Heart right ventricle (tissue), 16 donors: ENCODE measurements around the gene SNX11. TPM values are rescaled to one million over a fixed set of nuclear protein-coding genes. Genes with fewer than 3 reads are reported as not detected.

Experiments
- ATAC-seq, 8 donors: fragments of 200-7000 bp; cut with Tn5 transposase; one replicate each; pipeline ENCODE4 v1.9.1; 2020; ENCODE audit warnings: mild to moderate bottlenecking in 8 of 8, moderate library complexity in 8 of 8, moderate number of reproducible peaks in 1 of 8
- DNase-seq, 2 donors: peaks; one replicate each; pipeline ENCODE4 v3.0.0-alpha.2; 2020
- H3K27ac ChIP-seq, 10 donors: fragments of 200-600 bp; sonication (generic) in 2 of 10; one replicate each; pipeline versions ENCODE4 v1.5.0 to v1.8.0; 2020 to 2022; ENCODE audit warnings: mild to moderate bottlenecking in 3 of 10
- H3K27me3 ChIP-seq, 7 donors: fragments of 200-600 bp; one replicate each; pipeline ENCODE4 v1.8.0; 2021 to 2022; ENCODE audit warnings: mild to moderate bottlenecking in 2 of 7
- H3K36me3 ChIP-seq, 9 donors: fragments of 200-600 bp; sonication (generic) in 1 of 9; one replicate each; pipeline versions ENCODE4 v1.5.0 to v1.8.0; 2020 to 2022; ENCODE audit warnings: mild to moderate bottlenecking in 2 of 9
- H3K4me1 ChIP-seq, 9 donors: fragments of 200-600 bp; sonication (generic) in 1 of 9; one replicate each; pipeline versions ENCODE4 v1.5.0 to v1.8.0; 2020 to 2022; ENCODE audit warnings: mild to moderate bottlenecking in 4 of 9
- H3K4me3 ChIP-seq, 10 donors: fragments of 200-600 bp; sonication (generic) in 2 of 10; one replicate each; pipeline versions ENCODE4 v1.5.0 to v1.8.0; 2020 to 2022; ENCODE audit warnings: mild to moderate bottlenecking in 7 of 10, moderate library complexity in 2 of 10
- H3K9me3 ChIP-seq, 11 donors: fragments of 200-600 bp in 10 of 11; sonication (generic) in 2 of 11; one replicate each; pipeline versions ENCODE4 v1.5.0 to v1.8.0; 2013 to 2022; ENCODE audit warnings: mild to moderate bottlenecking in 2 of 11, control low read depth in 1 of 11, moderate library complexity in 1 of 11
- WGBS, 2 donors: extraction: QIAGEN DNeasy Blood & Tissue Kit; methylation state at CpG; one replicate each; pipeline ENCODE4 v1.1.7; 2013; ENCODE audit warnings: inconsistent platforms in 1 of 2; 5-methylcytosine and 5-hydroxymethylcytosine counted together
- intact Hi-C, 10 donors: fragments of 100-400 bp; cut with DNase I; formaldehyde crosslinking; loops; one replicate each; pipeline versions ENCODE4 v1.11.1 to v1.14.2; 2022
- polyA plus RNA-seq, 2 donors: library from polyadenylated mRNA; stranded (reverse); fragments of 200-250 nt; gene quantifications; one replicate each; pipeline ENCODE4 v1.2.3, GENCODE V29; 2013
- total RNA-seq, 10 donors: library from RNA; stranded (reverse); fragmentation: NEBNext Ultra II Directional in 3 of 10; extraction: Animal tissue kit (Norgen Biotek cat#: 25700) in 3 of 10; gene quantifications; one replicate each; pipeline versions ENCODE4 v1.2.1 to v1.2.4, GENCODE V29; 2021 to 2023
- TF ChIP-seq, protein P1 (sequence below), 9 donors: fragments of 200-600 bp; sonication (generic) in 2 of 9; IDR thresholded peaks; one replicate each; pipeline versions ENCODE4 v1.5.0 to v1.8.0; 2021 to 2022; ENCODE audit warnings: antibody characterized with exemption in 9 of 9, mild to moderate bottlenecking in 5 of 9, moderate library complexity in 1 of 9
- donor health status: Arrhythmogenic right ventricular cardiomyopathy.
- donor health status: ischemic (EF 13 %, LVEDD 7.1; RV severe dilation, severe dysfunction).
- donor health status: healthy with polysubstance abuse.
- donor health status: DM: no; HTN: yes; CAD: no.
- donor health status: DM: no; HTN: no; CAD: no.
- donor health status: ischemic (EF 25% LVEDD 6.9; RV normal size, moderate dysfunction).
- donor health status: ischemic (EF 25% LVEDD 5.7; RV mildly dilated, moderate dysfunction).
- donor health status: healthy.
- donor health status: DM: yes; HTN: yes; CAD: no.
- donor health status: Ischemic cardiomyopathy.
- donor health status: ischemic (EF 35%, LVEDD 5.7; RV mildly dilated, moderate dysfunction).
- donor health status: nonischemic (EF 11% LVEDD 7.7; RV severe dilation, severe dysfunction).
- donor health status: DM: yes; HTN: yes; CAD: no.
- donor health status: PGD.
- donor health status: ischemic (EF 29% LVEDD 5.4; RV normal size, mild dysfunction).
- donor health status: nonischemic (EF 23%, LVEDD 6.1; RV moderate dilation, normal function).

SNX11 gene
- total and polyA plus RNA-seq, 12 donors = 7.1 to 17.1 (median 12.3) TPM

DNA sequence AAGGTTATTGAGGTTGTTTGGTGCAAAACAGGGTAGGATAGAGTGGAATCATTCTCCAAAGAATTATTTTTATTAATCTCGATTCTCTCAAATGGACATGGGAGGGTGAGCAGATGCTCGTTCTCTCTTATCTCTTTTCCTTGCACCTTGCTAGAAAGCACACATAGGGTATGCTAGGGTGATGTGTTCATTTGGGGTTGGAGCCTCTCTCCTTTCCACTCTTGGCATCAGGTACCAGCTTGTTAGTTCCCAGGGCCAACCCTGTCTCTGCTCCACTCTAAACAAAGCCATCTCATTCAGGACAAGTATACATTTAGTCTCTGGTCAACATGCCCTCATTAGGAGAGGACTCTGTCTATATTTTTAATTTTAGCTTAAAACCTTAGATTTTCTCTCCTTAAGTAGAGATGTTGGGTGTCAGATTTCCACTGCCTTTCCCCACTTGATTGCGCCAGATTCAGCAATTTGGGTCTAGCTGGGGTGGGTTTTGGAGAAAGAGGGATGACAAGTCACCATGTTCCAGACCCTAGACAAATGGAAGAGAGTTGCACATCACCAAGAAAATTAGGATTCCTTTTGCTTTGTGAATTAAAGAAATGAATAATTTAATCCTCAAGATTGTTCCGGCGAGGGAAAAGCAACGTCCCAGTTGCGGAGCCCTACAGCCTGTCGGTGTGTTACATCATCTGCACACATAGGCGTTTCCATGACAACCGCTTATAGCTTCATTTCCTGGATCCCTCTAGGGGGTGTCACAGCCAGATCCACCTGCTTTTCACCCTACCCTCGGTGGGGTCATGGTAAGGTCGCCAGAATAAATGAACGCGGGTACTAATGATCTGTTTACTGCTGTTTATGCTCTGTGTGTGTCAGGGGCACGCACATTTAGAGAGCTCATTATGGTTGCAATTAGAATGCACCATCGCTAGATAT lies 41.6 kb downstream of the SNX11 start:
- Histone ChIP-seq H3K4me3 (no peak overlapping the region), H3K4me1 (no peaks in the 10 kb centered on the region), H3K9me3 (no peaks in the 10 kb centered on the region), H3K36me3 (no peaks in the 10 kb centered on the region), H3K27me3 (peaks cover 5 to 95% (median 78%) of the 10 kb centered on the region in 7 donors), H3K27ac (no peak overlapping the region)
- DNase-seq (no peak), ATAC-seq (no peak)
- TF ChIP-seq, protein P1, sequence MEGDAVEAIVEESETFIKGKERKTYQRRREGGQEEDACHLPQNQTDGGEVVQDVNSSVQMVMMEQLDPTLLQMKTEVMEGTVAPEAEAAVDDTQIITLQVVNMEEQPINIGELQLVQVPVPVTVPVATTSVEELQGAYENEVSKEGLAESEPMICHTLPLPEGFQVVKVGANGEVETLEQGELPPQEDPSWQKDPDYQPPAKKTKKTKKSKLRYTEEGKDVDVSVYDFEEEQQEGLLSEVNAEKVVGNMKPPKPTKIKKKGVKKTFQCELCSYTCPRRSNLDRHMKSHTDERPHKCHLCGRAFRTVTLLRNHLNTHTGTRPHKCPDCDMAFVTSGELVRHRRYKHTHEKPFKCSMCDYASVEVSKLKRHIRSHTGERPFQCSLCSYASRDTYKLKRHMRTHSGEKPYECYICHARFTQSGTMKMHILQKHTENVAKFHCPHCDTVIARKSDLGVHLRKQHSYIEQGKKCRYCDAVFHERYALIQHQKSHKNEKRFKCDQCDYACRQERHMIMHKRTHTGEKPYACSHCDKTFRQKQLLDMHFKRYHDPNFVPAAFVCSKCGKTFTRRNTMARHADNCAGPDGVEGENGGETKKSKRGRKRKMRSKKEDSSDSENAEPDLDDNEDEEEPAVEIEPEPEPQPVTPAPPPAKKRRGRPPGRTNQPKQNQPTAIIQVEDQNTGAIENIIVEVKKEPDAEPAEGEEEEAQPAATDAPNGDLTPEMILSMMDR (IDR thresholded peaks at IDR 0.05) = no peak
- intact Hi-C loops = no loop called here
- WGBS, 2 donors = 47 to 48% methylated on average over 16 of the region's 16 CpGs

DNA sequence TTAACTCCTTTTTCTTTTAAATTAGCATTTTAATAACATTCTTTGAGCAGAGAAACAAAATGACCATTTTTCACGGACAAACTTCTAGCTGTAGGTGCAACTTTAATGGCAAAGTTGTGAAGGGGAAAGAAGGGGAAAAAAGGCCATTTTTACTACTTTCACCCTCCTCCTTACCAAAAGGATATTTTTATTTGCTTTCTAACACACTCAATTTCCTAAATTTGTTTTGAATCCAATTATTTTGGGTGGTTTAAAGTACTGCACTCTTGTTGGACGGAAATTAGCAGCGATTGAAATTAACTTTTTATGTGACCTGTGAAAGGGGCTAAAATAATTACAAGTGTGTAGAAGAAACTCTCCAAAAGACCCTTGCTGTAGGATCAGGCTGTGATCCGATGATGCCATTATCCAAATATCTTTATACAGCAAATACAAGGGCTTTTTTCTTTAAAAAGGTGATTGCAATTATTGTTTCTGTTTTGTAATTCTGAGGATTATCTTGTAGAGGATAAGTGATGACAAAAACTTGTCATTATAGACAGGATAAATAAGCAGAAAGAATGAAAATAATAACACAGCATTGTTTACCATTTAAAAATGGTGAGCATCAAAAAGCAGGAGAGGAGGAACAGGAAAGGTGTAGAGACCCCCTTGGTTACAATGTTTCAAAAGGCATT lies 42.4 kb downstream of the SNX11 start:
- ATAC-seq (no peak), DNase-seq (no peak)
- intact Hi-C loops = loop anchor here in 3 of 10 donors (10.0 kb wide), 1 partner anchor 465 kb away; the partner anchor contains the start of genes HOXB7 (in 3 of the 3) and HOXB8 (in 3 of the 3)
- TF ChIP-seq, protein P1 (IDR thresholded peaks at IDR 0.05) = no peak
- H3K36me3 ChIP-seq = no peaks in the 10 kb centered on the region
- H3K27ac ChIP-seq = no peak overlapping the region
- no peaks in the 10 kb centered on the region for H3K9me3 ChIP-seq
- H3K27me3 ChIP-seq = peaks cover 5 to 95% (median 75%) of the 10 kb centered on the region in 7 donors
- no peaks in the 10 kb centered on the region for H3K4me1 ChIP-seq
- no peak overlapping the region for H3K4me3 ChIP-seq
- WGBS, 2 donors = 75 to 77% methylated on average over 4 of the region's 4 CpGs

DNA sequence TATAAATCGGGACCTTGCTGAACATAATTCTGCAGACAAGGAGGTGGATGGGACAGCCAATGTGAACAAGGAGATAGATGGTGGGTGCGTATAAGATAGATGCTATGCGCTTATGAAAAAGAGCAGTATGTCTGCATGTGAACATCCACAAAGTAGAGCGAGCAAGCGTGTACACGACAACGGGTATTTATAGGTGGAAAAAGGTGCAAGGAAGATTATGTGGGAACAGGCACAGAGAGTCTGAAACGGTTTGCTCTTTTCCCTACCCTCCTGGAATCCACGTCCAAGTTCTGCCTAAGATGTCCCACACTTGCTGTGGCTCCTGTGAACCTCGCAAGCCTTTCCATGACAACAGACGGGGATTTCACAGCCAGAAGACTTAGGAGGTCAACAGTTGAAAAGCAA lies 43.0 kb downstream of the SNX11 start:
- ATAC-seq (no peak), DNase-seq (no peak)
- no peak overlapping the region for H3K4me3 ChIP-seq
- H3K9me3 ChIP-seq = no peaks in the 10 kb centered on the region
- no peak overlapping the region for H3K27ac ChIP-seq
- TF ChIP-seq, protein P1 (IDR thresholded peaks at IDR 0.05) = no peak
- no peaks in the 10 kb centered on the region for H3K36me3 ChIP-seq
- peaks cover 5 to 96% (median 80%) of the 10 kb centered on the region in 7 donors for H3K27me3 ChIP-seq
- 60 to 65% methylated on average over 11 of the region's 11 CpGs for WGBS, 2 donors
- no peaks in the 10 kb centered on the region for H3K4me1 ChIP-seq
- intact Hi-C loops = loop anchor here in 3 of 10 donors (10.0 kb wide), 1 partner anchor 464 kb away; the partner anchor contains the start of genes HOXB7 (in 3 of the 3) and HOXB8 (in 3 of the 3)

GRCh38 chr17:48151220-48151619 lies 43.7 kb downstream of the SNX11 start:
- Histone ChIP-seq H3K36me3 (no peaks in the 10 kb centered on the region), H3K27me3 (peaks cover 5 to 95% (median 83%) of the 10 kb centered on the region in 7 donors), H3K4me3 (no peak overlapping the region), H3K27ac (no peak overlapping the region), H3K4me1 (no peaks in the 10 kb centered on the region), H3K9me3 (no peaks in the 10 kb centered on the region)
- ATAC-seq (no peak), DNase-seq (no peak)
- 84 to 89% methylated on average over 3 of the region's 3 CpGs for WGBS, 2 donors
- intact Hi-C loops = loop anchor here in 3 of 10 donors (10.0 kb wide), 1 partner anchor 464 kb away; the partner anchor contains the start of genes HOXB7 (in 3 of the 3) and HOXB8 (in 3 of the 3)
- TF ChIP-seq, protein P1 (IDR thresholded peaks at IDR 0.05) = no peak
